Stimulated activated CD8-positive, alpha-beta memory T cell treated with anti-CD3 and anti-CD28 coated beads, Interleukin-4, amount 100 ng/mL, for 24 hours (primary cell): Measurements from ENCODE around the gene UBTD1.
"Not testable (repeated sequence)": the region's sequence is repeated elsewhere in the genome, so short reads cannot be mapped to it uniquely, and the experiment has no call there.

Experiments
- DNase-seq: peaks from one replicate; pipeline ENCODE4 v3.0.0-alpha.2; 2020; ENCODE audit warnings: low read depth

The UBTD1 gene

GRCh38 chr10:97498841-97499560 is at the start of gene UBTD1:
TSS of gene UBTD1 (plus strand) at chr10:97498924. CDS start at chr10:97499204, 280 bp downstream.
- peak; percentile 4 for DNase-seq

DNA sequence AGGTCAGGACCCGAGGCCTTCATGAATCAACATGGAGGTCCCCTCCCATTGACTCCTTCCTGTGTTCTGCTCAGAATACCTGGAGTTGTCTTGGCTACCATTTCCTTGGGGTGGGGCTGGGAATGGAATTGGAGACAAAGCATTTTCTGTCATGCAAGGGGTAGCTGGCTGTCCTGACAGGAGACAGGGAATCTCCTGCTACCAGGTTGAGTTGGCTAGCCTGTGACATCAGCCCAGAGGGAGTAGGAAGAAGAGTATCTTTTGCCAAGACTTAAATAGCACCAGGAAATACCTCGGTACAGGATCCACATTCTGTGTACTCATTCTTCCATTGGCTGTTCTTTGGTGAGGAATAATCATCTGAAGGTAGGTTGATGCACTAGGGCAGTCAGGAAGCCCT is 47.9 kb upstream of the UBTD1 start:
- no peak for DNase-seq

- no peak for DNase-seq
These were observed 47.1 kb upstream of the UBTD1 start for GRCh38 chr10:97451605-97452004.

GRCh38 chr10:97452352-97452751 is 46.4 kb upstream of the UBTD1 start:
- no peak for DNase-seq

- DNase-seq: no peak
These were observed 44.2 kb upstream of the UBTD1 start for GRCh38 chr10:97454330-97455036.

DNA sequence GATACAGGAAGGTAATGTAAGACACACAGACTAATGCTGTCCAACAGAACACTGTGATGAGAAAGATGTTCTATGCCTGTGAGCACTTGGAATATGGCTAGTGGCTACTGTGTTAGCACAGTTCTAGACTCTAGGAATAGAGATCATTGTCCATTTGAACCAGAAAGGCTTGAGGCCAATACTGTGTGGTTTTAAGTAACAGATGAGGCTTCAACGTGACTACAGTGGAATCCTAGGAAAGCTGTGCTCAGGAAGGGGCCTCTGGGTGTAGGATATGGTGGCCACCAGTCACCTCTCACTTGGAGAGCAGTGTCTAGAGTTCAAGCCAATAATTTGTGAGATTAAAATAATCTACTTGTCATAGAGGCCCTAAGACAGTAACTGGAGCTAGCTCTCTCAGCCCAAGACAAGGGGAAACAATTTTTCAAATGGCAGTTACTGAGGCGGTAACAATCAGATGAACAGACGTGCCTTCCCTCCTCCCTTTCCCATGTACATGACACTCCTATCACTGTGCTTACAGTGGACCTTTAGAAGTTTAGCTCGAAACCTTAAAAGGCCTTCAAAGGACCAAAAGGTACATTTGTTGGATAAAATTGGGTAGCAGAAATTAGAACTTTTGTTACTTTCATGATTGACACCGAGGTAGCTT is 42.6 kb upstream of the UBTD1 start:
- no peak for DNase-seq

DNA sequence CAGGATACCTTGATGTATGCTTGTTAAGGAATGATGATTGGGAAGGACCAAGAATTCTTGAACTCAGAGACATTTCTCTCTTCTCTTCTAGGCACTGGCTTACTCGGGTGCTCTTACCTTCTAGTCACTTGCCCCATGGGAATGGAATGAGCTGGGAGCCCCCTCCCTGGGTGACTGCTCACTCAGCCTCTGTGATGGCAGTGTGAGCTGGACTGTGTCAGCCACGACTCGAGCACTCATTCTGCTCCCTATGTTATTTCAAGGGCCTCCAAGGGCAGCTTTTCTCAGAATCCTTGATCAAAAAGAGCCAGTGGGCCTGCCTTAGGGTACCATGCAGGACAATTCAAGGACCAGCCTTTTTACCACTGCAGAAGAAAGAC is 42.0 kb upstream of the UBTD1 start:
- DNase-seq: no peak

- no peak for DNase-seq
These were observed 39.6 kb upstream of the UBTD1 start for GRCh38 chr10:97459111-97459510.

- DNase-seq: no peak
These were observed 38.8 kb upstream of the UBTD1 start for GRCh38 chr10:97459933-97460332.

DNA sequence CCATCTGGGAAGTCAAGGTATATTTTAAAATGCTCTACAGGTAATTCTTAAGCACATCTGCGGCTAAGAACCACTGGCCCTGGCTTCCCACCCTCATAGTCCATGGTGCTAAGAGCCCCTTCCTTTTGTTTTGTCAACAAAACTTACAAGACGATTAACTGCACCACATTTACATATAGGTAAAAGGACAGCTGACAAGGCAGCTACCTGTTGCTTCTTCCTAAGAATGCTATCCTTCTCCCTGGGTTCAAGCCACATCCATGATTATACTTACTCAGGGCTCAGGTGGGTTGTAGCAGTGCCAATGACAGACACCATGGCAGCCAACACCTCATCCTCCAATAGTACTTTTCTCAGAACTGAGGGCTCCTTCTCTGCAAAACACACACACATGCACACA is 36.4 kb upstream of the UBTD1 start:
- DNase-seq: no peak

GRCh38 chr10:97463363-97464132 is 35.2 kb upstream of the UBTD1 start:
- no peak for DNase-seq

DNA sequence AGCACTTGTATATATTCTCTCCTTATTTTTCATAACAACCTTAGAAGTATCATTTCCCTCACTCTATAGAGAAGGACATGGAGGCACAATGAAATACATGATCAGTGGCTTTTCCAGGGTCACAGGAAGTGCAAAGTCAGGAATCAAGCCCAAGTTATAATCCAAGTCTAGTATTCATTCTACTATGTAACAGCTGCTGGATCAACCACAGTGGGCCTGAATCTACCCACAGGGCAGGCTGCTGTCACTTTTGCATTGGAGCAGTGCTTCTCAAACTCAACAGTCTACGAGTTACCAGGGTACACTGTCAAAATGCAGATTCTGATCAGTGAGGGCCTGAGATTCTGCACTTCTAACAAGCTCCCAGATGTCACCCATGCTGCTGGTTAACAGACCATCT is 34.5 kb upstream of the UBTD1 start:
- no peak for DNase-seq

DNA sequence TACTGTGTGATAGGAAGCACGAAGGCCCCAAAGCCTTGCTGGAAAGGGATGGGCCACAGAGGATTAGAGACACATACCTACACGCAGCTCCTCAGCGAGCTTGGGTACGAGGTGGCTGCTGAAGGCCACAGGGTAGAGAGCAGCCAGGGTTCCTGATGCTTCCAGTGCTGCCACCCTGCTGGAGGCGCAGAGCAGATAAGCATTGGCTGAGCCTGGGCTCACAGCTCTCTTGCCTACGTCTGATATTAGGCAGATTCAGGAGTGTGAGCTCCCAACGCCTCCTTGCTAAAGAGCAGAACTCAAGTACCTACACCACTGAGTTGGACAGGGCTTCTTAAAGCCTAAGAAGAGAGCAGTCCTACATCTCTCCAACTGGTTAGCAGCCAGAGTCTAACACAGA is 32.7 kb upstream of the UBTD1 start:
- no peak for DNase-seq

DNA sequence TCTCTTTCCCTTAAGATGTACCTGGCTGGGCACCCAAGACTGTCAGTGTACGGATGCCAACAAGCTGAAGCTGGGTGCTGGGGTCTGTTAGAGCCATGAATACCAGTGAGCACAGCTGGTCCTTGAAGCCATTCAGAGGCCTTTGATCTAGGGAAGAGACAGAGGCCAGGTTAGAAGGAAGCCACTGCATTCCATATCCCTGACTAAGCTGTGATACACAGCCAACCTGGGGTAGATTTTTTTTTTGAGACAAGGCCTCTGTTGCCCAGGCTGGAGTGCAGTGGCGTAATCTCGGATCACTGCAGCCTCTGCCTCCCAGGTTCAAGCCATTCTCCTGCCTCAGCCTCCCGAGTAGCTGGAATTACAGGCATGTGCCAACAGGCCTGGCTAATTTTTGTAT is 32.0 kb upstream of the UBTD1 start:
- no peak for DNase-seq

- DNase-seq: no peak
These were observed 30.6 kb upstream of the UBTD1 start for GRCh38 chr10:97468162-97468561.

GRCh38 chr10:97468781-97469180 is 29.9 kb upstream of the UBTD1 start:
- not testable (repeated sequence) for DNase-seq

DNA sequence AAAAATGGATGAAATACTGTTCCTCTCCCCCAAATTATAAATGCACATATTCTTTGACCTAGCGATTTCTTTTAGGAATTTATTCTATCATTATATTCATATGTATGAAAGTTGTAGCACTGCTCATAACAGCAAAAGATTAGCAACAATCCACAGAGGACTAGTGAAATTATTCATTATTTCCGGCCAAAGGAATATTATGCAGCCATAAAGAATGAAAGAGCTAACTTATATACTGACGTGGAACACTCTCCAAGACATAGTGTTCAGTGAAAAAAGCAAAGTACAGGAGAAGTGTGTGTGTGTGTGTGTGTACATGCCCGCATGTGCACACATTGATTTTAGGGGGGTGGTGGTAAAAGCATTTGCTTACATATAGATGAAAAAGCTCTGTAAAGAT is 23.8 kb upstream of the UBTD1 start:
- DNase-seq: no peak

GRCh38 chr10:97475936-97476594 is 22.7 kb upstream of the UBTD1 start:
- DNase-seq: no peak

- DNase-seq: not testable (repeated sequence)
These were observed 19.3 kb upstream of the UBTD1 start for GRCh38 chr10:97479410-97479809.

DNA sequence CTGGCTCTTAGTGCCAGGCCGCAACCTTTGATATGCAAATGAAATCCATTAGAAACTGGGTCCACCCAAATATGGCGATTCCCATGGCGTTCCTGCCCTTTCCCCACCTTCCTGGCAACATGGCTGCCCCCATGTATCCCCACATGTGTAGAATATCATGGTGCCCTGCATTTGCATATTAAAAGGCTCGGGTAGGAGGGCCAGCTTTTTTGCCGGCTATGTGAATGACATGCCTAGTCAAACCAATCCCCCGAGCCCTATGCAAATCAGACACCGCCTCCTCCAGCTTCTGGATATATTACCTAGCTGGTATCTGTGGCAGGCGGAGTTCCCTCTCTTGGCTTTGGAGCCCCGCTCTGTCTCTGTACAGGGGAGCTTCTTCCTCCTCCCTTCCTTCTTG is 18.8 kb upstream of the UBTD1 start:
- DNase-seq: no peak

GRCh38 chr10:97481071-97481470 is 17.7 kb upstream of the UBTD1 start:
- no peak for DNase-seq

DNA sequence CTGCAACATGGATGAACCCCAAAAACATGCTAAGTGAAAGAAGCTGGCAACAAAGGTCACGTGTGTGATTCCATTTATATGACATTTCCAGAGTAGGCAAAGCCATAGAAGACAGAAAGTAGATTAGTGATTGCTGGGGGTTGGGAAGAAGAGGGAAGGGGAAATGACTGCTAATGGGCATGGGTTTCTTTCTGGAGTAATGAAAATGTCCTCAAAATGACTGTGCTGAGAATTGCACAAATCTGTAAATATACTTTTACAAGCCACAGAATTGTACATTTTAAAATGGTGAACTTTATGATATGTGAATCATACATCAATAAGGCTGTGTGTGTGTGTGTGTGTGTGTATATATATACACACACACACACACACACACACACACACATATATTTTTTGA is 16.3 kb upstream of the UBTD1 start:
- DNase-seq: no peak
